ENCODE results near the gene E2F8. TPM values are rescaled to one million over a fixed set of nuclear protein-coding genes. Genes with fewer than 3 reads are reported as not detected.

Gene E2F8, protein sequence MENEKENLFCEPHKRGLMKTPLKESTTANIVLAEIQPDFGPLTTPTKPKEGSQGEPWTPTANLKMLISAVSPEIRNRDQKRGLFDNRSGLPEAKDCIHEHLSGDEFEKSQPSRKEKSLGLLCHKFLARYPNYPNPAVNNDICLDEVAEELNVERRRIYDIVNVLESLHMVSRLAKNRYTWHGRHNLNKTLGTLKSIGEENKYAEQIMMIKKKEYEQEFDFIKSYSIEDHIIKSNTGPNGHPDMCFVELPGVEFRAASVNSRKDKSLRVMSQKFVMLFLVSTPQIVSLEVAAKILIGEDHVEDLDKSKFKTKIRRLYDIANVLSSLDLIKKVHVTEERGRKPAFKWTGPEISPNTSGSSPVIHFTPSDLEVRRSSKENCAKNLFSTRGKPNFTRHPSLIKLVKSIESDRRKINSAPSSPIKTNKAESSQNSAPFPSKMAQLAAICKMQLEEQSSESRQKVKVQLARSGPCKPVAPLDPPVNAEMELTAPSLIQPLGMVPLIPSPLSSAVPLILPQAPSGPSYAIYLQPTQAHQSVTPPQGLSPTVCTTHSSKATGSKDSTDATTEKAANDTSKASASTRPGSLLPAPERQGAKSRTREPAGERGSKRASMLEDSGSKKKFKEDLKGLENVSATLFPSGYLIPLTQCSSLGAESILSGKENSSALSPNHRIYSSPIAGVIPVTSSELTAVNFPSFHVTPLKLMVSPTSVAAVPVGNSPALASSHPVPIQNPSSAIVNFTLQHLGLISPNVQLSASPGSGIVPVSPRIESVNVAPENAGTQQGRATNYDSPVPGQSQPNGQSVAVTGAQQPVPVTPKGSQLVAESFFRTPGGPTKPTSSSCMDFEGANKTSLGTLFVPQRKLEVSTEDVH
- total RNA-seq (1 to 10 TPM; 2.3 to 3.2 TPM), polyA plus RNA-seq (ENCODE audit: insufficient read length in 6 of 6) (10 to 100 TPM; 25.2 to 79.7 (median 45.0) TPM)
- long read RNA-seq, donor 1, partial matches to known transcripts = 26 of 31 reads
- long read RNA-seq, donor 1, other reads (novel, unspliced or antisense) = 0 of 31 reads
- long read RNA-seq, donor 2, partial matches to known transcripts = 18 of 24 reads
- long read RNA-seq, donor 2, other reads (novel, unspliced or antisense) = 0 of 24 reads
- long read RNA-seq, donor 3, partial matches to known transcripts = 0 of 3 reads
- long read RNA-seq, donor 3, other reads (novel, unspliced or antisense) = 0 of 3 reads
- long read RNA-seq, donor 4 = 0 reads
- long read RNA-seq, donor 5, partial matches to known transcripts = 12 of 18 reads
- long read RNA-seq, donor 5, other reads (novel, unspliced or antisense) = 0 of 18 reads
- long read RNA-seq, donor 6, partial matches to known transcripts = 0 of 2 reads
- long read RNA-seq, donor 6, other reads (novel, unspliced or antisense) = 0 of 2 reads
- long read RNA-seq, donor 7, partial matches to known transcripts = 0 of 2 reads
- long read RNA-seq, donor 7, other reads (novel, unspliced or antisense) = 0 of 2 reads
- long read RNA-seq, donor 8 = 0 reads
- long read RNA-seq, donor 9 = 0 reads
- long read RNA-seq, donor 10 = 0 reads
- long read RNA-seq, donor 11 = 0 reads
- long read RNA-seq, donor 12, partial matches to known transcripts = 0 of 6 reads
- long read RNA-seq, donor 12, other reads (novel, unspliced or antisense) = 0 of 6 reads

- ATAC-seq (peak; percentile 95), DNase-seq (peak; percentile 93 to 97 (median 95))
- Histone ChIP-seq H3K27ac (no peak within 1 kb of the TSS), H3K9me3 (no peaks in the 10 kb centered on the region), H3K4me3 (peak within 1 kb of the TSS; percentile 59), H3K36me3 (no peaks in the 10 kb centered on the region), H3K27me3 (peaks cover 15 to 56% of the 10 kb centered on the region in 2 donors), H3K4me1 (peaks cover 15 to 46% of the 10 kb centered on the region in 2 donors)
- TF ChIP-seq CTCF (IDR thresholded peaks at IDR 0.05) = no peak
- intact Hi-C loops (cut with DNase I) = no loop called here
These were observed at the start of gene E2F8 for GRCh38 chr11:19240420-19241259. Gene E2F8 (minus strand): TSS chr11:19240945. CDS start chr11:19240121, 824 bp downstream.

DNA sequence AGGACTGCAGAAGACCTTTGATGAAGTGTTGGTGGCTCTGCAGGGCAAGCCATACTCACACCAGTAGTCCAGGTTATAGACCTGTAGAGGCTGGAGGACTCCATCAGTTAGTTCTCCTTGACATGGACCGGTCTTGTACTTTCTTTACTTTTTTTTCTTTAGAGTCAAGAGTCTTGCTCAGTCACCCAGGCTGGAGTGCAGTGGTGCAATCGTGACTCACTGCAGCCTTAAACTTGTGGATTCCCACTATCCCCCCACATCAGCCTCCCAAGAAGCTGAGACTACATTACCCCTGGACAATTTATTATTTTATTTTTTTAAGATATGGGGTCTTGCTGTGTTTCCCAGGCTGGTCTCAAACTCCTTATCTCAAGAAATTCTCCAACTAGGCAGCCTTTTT lies 49.6 kb upstream of the E2F8 start:
- intact Hi-C loops (cut with DNase I) = no loop called here
- TF ChIP-seq CTCF (IDR thresholded peaks at IDR 0.05) = no peak
- H3K27ac ChIP-seq = no peak overlapping the region
- no peaks in the 10 kb centered on the region for H3K27me3 ChIP-seq
- no peaks in the 10 kb centered on the region for H3K9me3 ChIP-seq
- ATAC-seq = no peak
- no peak overlapping the region for H3K4me3 ChIP-seq
- H3K36me3 ChIP-seq = no peaks in the 10 kb centered on the region
- H3K4me1 ChIP-seq = no peaks in the 10 kb centered on the region
- DNase-seq = no peak

DNA sequence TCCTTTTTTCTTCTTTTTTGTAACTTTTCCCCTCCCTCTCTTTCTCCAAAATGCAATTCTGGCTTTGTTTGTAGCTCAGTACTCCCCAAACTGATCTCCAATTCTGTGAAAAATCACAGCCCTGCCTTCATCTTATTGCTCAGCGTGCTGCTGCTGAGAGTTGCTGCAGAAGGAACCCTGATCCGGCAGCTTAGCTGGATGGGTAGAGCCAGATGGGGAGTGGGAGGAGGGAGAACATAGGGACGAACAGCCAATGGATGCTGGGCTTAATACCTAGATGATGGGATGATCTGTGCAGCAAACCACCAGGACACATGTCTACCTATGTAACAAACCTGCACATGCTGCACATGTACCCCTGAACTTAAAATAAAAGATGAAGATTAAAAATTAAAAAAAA lies 47.5 kb upstream of the E2F8 start:
- intact Hi-C loops (cut with DNase I) = no loop called here
- H3K4me1 ChIP-seq = no peaks in the 10 kb centered on the region
- H3K36me3 ChIP-seq = no peaks in the 10 kb centered on the region
- DNase-seq (no peak), ATAC-seq (no peak)
- H3K27ac ChIP-seq = no peak overlapping the region
- H3K27me3 ChIP-seq = no peaks in the 10 kb centered on the region
- H3K9me3 ChIP-seq = no peaks in the 10 kb centered on the region
- H3K4me3 ChIP-seq = no peak overlapping the region
- TF ChIP-seq CTCF (IDR thresholded peaks at IDR 0.05) = no peak

GRCh38 chr11:19286411-19286810 lies 45.7 kb upstream of the E2F8 start:
- intact Hi-C loops (cut with DNase I) = no loop called here
- H3K27ac ChIP-seq = no peak overlapping the region
- no peaks in the 10 kb centered on the region for H3K36me3 ChIP-seq
- no peak for ATAC-seq
- no peak for DNase-seq
- no peaks in the 10 kb centered on the region for H3K27me3 ChIP-seq
- no peaks in the 10 kb centered on the region for H3K9me3 ChIP-seq
- TF ChIP-seq CTCF (IDR thresholded peaks at IDR 0.05) = no peak
- H3K4me3 ChIP-seq = no peak overlapping the region
- H3K4me1 ChIP-seq = no peaks in the 10 kb centered on the region
